Naive B cell (primary cell): ENCODE measurements around the gene FBLIM1. TPM values are rescaled to one million over a fixed set of nuclear protein-coding genes. Genes with fewer than 3 reads are reported as not detected.

Experiments used
- ATAC-seq, 2 donors: fragments of 150-1000 bp; cut with Tn5 transposase; 2 replicates each; pipeline ENCODE4 v1.10.0; 2021; ENCODE audit warnings: low read depth in 2 of 2, mild to moderate bottlenecking in 2 of 2, moderate library complexity in 2 of 2
- DNase-seq: peaks from one replicate; pipeline ENCODE4 v3.0.0; 2022
- H3K27ac Mint-ChIP-seq, 6 donors: one replicate each; pipeline ENCODE4 v1.8.0; 2020 to 2022; ENCODE audit warnings: mild to moderate bottlenecking in 6 of 6, mixed read lengths in 6 of 6, moderate library complexity in 5 of 6, inconsistent platforms in 2 of 6
- H3K27me3 Mint-ChIP-seq, 3 donors: one replicate each; pipeline ENCODE4 v1.8.0; 2021 to 2022; ENCODE audit warnings: mixed read lengths in 3 of 3, mild to moderate bottlenecking in 1 of 3
- H3K36me3 Mint-ChIP-seq, 2 donors: one replicate each; pipeline ENCODE4 v1.8.0; 2020 to 2022; ENCODE audit warnings: mixed read lengths in 2 of 2, inconsistent platforms in 1 of 2, mild to moderate bottlenecking in 1 of 2
- H3K4me1 Mint-ChIP-seq, 3 donors: one replicate each; pipeline ENCODE4 v1.8.0; 2020 to 2022; ENCODE audit warnings: mixed read lengths in 3 of 3, inconsistent platforms in 1 of 3, mild to moderate bottlenecking in 1 of 3, moderate library complexity in 1 of 3
- H3K4me3 Mint-ChIP-seq, 8 donors: one replicate each; pipeline ENCODE4 v1.8.0; 2020 to 2022; ENCODE audit warnings: mild to moderate bottlenecking in 8 of 8, mixed read lengths in 8 of 8, moderate library complexity in 8 of 8, inconsistent platforms in 2 of 8
- H3K9me3 Mint-ChIP-seq, 7 donors: one replicate each; pipeline ENCODE4 v1.8.0; 2020 to 2022; ENCODE audit warnings: mixed read lengths in 7 of 7, mild to moderate bottlenecking in 5 of 7, inconsistent platforms in 2 of 7, moderate library complexity in 1 of 7
- polyA plus RNA-seq, 6 donors: library from polyadenylated mRNA; unstranded; fragments of 300-500 nt; fragmentation: Illumina TruSeq; gene quantifications; one replicate each; pipeline ENCODE4 v1.2.3, GENCODE V29; 2021; ENCODE audit warnings: low read depth in 6 of 6

Gene FBLIM1
- polyA plus RNA-seq, 6 donors from 2014 or later = not detected

GRCh38 chr1:15744122-15744679 is 14.4 kb upstream of the FBLIM1 start:
- no peaks in the 10 kb centered on the region for H3K9me3 Mint-ChIP-seq
- no peak for ATAC-seq
- H3K27ac Mint-ChIP-seq = no peak overlapping the region

GRCh38 chr1:15747378-15747777 is 11.2 kb upstream of the FBLIM1 start:
- DNase-seq = no peak
- no peak for ATAC-seq
- no peak overlapping the region for H3K4me3 Mint-ChIP-seq
- peaks cover 0 to 3% (median 0%) of the 10 kb centered on the region in 3 donors for H3K4me1 Mint-ChIP-seq
- peak overlapping the region in 1 of 6 donors; percentile 70 for H3K27ac Mint-ChIP-seq
- H3K36me3 Mint-ChIP-seq = no peaks in the 10 kb centered on the region
- peaks cover 0 to 24% (median 15%) of the 10 kb centered on the region in 3 donors for H3K27me3 Mint-ChIP-seq
- no peaks in the 10 kb centered on the region for H3K9me3 Mint-ChIP-seq

More at GRCh38 chr1:15744122-15744679, 14.4 kb upstream of the FBLIM1 start:
- DNase-seq = no peak
- Mint-ChIP-seq H3K4me3 (no peak overlapping the region), H3K4me1 (peaks cover 5 to 8% (median 6%) of the 10 kb centered on the region in 3 donors), H3K36me3 (no peaks in the 10 kb centered on the region), H3K27me3 (peaks cover 0 to 5% (median 0%) of the 10 kb centered on the region in 3 donors)

- Mint-ChIP-seq H3K27ac (no peak overlapping the region), H3K36me3 (no peaks in the 10 kb centered on the region), H3K27me3 (peaks cover under 1 to 26% (median 17%) of the 10 kb centered on the region in 3 donors), H3K4me1 (peaks cover 0 to 3% (median 0%) of the 10 kb centered on the region in 3 donors), H3K4me3 (no peak overlapping the region), H3K9me3 (no peaks in the 10 kb centered on the region)
- no peak for ATAC-seq
- no peak for DNase-seq
These were observed 10.3 kb upstream of the FBLIM1 start for GRCh38 chr1:15748264-15748663.

GRCh38 chr1:15748690-15749398 is 9.8 kb upstream of the FBLIM1 start:
- H3K4me3 Mint-ChIP-seq = no peak overlapping the region
- peaks cover 0 to 3% (median 0%) of the 10 kb centered on the region in 3 donors for H3K4me1 Mint-ChIP-seq
- no peaks in the 10 kb centered on the region for H3K9me3 Mint-ChIP-seq
- H3K27me3 Mint-ChIP-seq = peaks cover 5 to 32% (median 23%) of the 10 kb centered on the region in 3 donors
- H3K27ac Mint-ChIP-seq = no peak overlapping the region
- no peaks in the 10 kb centered on the region for H3K36me3 Mint-ChIP-seq
- DNase-seq (no peak), ATAC-seq (no peak)

GRCh38 chr1:15749399-15750291 is 8.9 kb upstream of the FBLIM1 start:
- DNase-seq (no peak), ATAC-seq (no peak)
- Mint-ChIP-seq H3K4me1 (peaks cover 0 to 3% (median 0%) of the 10 kb centered on the region in 3 donors), H3K36me3 (no peaks in the 10 kb centered on the region), H3K9me3 (no peaks in the 10 kb centered on the region), H3K27me3 (peaks cover 5 to 32% (median 23%) of the 10 kb centered on the region in 3 donors), H3K27ac (no peak overlapping the region), H3K4me3 (no peak overlapping the region)

- no peak overlapping the region for H3K27ac Mint-ChIP-seq
- no peaks in the 10 kb centered on the region for H3K36me3 Mint-ChIP-seq
- peaks cover 0 to 4% (median 0%) of the 10 kb centered on the region in 3 donors for H3K4me1 Mint-ChIP-seq
- H3K4me3 Mint-ChIP-seq = peak overlapping the region in 1 of 8 donors; percentile 22
- DNase-seq (no peak), ATAC-seq (no peak)
- H3K27me3 Mint-ChIP-seq = peaks cover 10 to 41% (median 33%) of the 10 kb centered on the region in 3 donors
- H3K9me3 Mint-ChIP-seq = peaks cover 0 to 3% (median 0%) of the 10 kb centered on the region in 7 donors
These were observed 7.7 kb upstream of the FBLIM1 start for GRCh38 chr1:15750924-15751323.

- Mint-ChIP-seq H3K36me3 (no peaks in the 10 kb centered on the region), H3K4me1 (peaks cover 6 to 8% (median 7%) of the 10 kb centered on the region in 3 donors), H3K27me3 (peaks cover 18 to 48% (median 41%) of the 10 kb centered on the region in 3 donors), H3K9me3 (peaks cover 0 to 3% (median 0%) of the 10 kb centered on the region in 7 donors), H3K4me3 (no peak overlapping the region), H3K27ac (no peak overlapping the region)
- DNase-seq (no peak), ATAC-seq (no peak)
These were observed 6.9 kb upstream of the FBLIM1 start for GRCh38 chr1:15751717-15752116.

- peaks cover 0 to 3% (median 0%) of the 10 kb centered on the region in 7 donors for H3K9me3 Mint-ChIP-seq
- H3K27ac Mint-ChIP-seq = no peak overlapping the region
- H3K27me3 Mint-ChIP-seq = peaks cover 26 to 61% (median 57%) of the 10 kb centered on the region in 3 donors
- H3K4me1 Mint-ChIP-seq = peaks cover 14 to 22% (median 18%) of the 10 kb centered on the region in 3 donors
- DNase-seq (no peak), ATAC-seq (no peak)
- no peak overlapping the region for H3K4me3 Mint-ChIP-seq
- H3K36me3 Mint-ChIP-seq = no peaks in the 10 kb centered on the region
These were observed 4.8 kb upstream of the FBLIM1 start for GRCh38 chr1:15753776-15754175.

GRCh38 chr1:15755021-15755645 is 3.5 kb upstream of the FBLIM1 start:
- no peak for DNase-seq
- Mint-ChIP-seq H3K27me3 (peaks cover 29 to 66% (median 64%) of the 10 kb centered on the region in 3 donors), H3K9me3 (peaks cover 0 to 3% (median 0%) of the 10 kb centered on the region in 7 donors), H3K4me1 (peaks cover 17 to 22% (median 21%) of the 10 kb centered on the region in 3 donors), H3K36me3 (no peaks in the 10 kb centered on the region), H3K4me3 (no peak overlapping the region), H3K27ac (no peak overlapping the region)
- ATAC-seq = no peak

- no peak overlapping the region for H3K27ac Mint-ChIP-seq
- no peak overlapping the region for H3K4me3 Mint-ChIP-seq
- ATAC-seq = no peak
- DNase-seq = no peak
- H3K9me3 Mint-ChIP-seq = peaks cover 0 to 3% (median 0%) of the 10 kb centered on the region in 7 donors
- peaks cover 17 to 22% (median 21%) of the 10 kb centered on the region in 3 donors for H3K4me1 Mint-ChIP-seq
- H3K27me3 Mint-ChIP-seq = peaks cover 29 to 68% (median 65%) of the 10 kb centered on the region in 3 donors
- H3K36me3 Mint-ChIP-seq = no peaks in the 10 kb centered on the region
These were observed 3.0 kb upstream of the FBLIM1 start for GRCh38 chr1:15755646-15756040.

GRCh38 chr1:15756143-15757015 is 2.2 kb upstream of the FBLIM1 start:
- H3K36me3 Mint-ChIP-seq = no peaks in the 10 kb centered on the region
- peaks cover 31 to 69% (median 68%) of the 10 kb centered on the region in 3 donors for H3K27me3 Mint-ChIP-seq
- DNase-seq (no peak), ATAC-seq (peak; percentile 20 to 23)
- H3K9me3 Mint-ChIP-seq = peaks cover 0 to 3% (median 0%) of the 10 kb centered on the region in 7 donors
- H3K27ac Mint-ChIP-seq = peak overlapping the region in 1 of 6 donors; percentile 29
- H3K4me3 Mint-ChIP-seq = peak overlapping the region in 5 of 8 donors; percentile 4 to 15 (median 13)
- H3K4me1 Mint-ChIP-seq = peaks cover 17 to 22% (median 21%) of the 10 kb centered on the region in 3 donors

- Mint-ChIP-seq H3K27me3 (peaks cover 35 to 68% (median 66%) of the 10 kb centered on the region in 3 donors), H3K4me1 (peaks cover 17 to 22% (median 18%) of the 10 kb centered on the region in 3 donors), H3K9me3 (peaks cover 0 to 3% (median 0%) of the 10 kb centered on the region in 7 donors), H3K36me3 (no peaks in the 10 kb centered on the region), H3K4me3 (peak overlapping the region in 6 of 8 donors; percentile 4 to 79 (median 33)), H3K27ac (peak overlapping the region in 2 of 6 donors; percentile 29 to 32)
- ATAC-seq = peak in 1 of 2 donors; percentile 35
- DNase-seq = no peak
These were observed 1.5 kb upstream of the FBLIM1 start for GRCh38 chr1:15757016-15757543.
